ENCODE measurements around the gene GDI2. TPM values are rescaled to one million over a fixed set of nuclear protein-coding genes. Genes with fewer than 3 reads are reported as not detected.

The GDI2 gene
- total and polyA plus RNA-seq, 4 donors: 64.2 to 300 (median 164) TPM

- 83 to 84% methylated on average over 6 of the region's 6 CpGs for WGBS, 2 donors
- peaks cover 0 to 9% (median 3%) of the 10 kb centered on the region in 5 donors for H3K4me1 ChIP-seq (ENCODE audit: control insufficient read depth in 5 of 5, insufficient read depth in 5 of 5, low read length in 5 of 5)
- no peak overlapping the region for H3K27ac ChIP-seq (ENCODE audit: low read depth in 1 of 2, low read length in 1 of 2)
- H3K4me3 ChIP-seq: no peak overlapping the region
- H3K27me3 ChIP-seq (ENCODE audit: control insufficient read depth in 3 of 3, insufficient read depth in 3 of 3, low read length in 2 of 3): no peaks in the 10 kb centered on the region
- H3K36me3 ChIP-seq (ENCODE audit: control insufficient read depth in 4 of 4, insufficient read depth in 4 of 4, low read length in 4 of 4): no peaks in the 10 kb centered on the region
- H3K9me3 ChIP-seq (ENCODE audit: control insufficient read depth in 4 of 4, insufficient read depth in 3 of 4, low read length in 3 of 4): no peaks in the 10 kb centered on the region
- no peak overlapping the region for H3K9ac ChIP-seq (ENCODE audit: insufficient read depth in 1 of 2, low read length in 2 of 2)
- no peak for DNase-seq
- TF ChIP-seq CTCF (IDR thresholded peaks at IDR 0.05; ENCODE audit: control extremely low read depth, extremely low read depth): no peak
- no peak for ATAC-seq (ENCODE audit: insufficient read depth, low FRiP score)
These were observed 5.7 kb upstream of the GDI2 start for GRCh38 chr10:5818894-5819293.

GRCh38 chr10:5818048-5818331 lies 4.8 kb upstream of the GDI2 start:
- no peak for TF ChIP-seq CTCF (IDR thresholded peaks at IDR 0.05; ENCODE audit: control extremely low read depth, extremely low read depth)
- H3K9ac ChIP-seq (ENCODE audit: insufficient read depth in 1 of 2, low read length in 2 of 2): no peak overlapping the region
- H3K27ac ChIP-seq (ENCODE audit: low read depth in 1 of 2, low read length in 1 of 2): no peak overlapping the region
- no peak for DNase-seq
- 58 to 75% methylated on average over 2 of the region's 2 CpGs for WGBS, 2 donors
- no peaks in the 10 kb centered on the region for H3K27me3 ChIP-seq (ENCODE audit: control insufficient read depth in 3 of 3, insufficient read depth in 3 of 3, low read length in 2 of 3)
- no peaks in the 10 kb centered on the region for H3K9me3 ChIP-seq (ENCODE audit: control insufficient read depth in 4 of 4, insufficient read depth in 3 of 4, low read length in 3 of 4)
- peaks cover 0 to 11% (median 3%) of the 10 kb centered on the region in 5 donors for H3K4me1 ChIP-seq (ENCODE audit: control insufficient read depth in 5 of 5, insufficient read depth in 5 of 5, low read length in 5 of 5)
- no peak overlapping the region for H3K4me3 ChIP-seq
- ATAC-seq (ENCODE audit: insufficient read depth, low FRiP score): no peak
- no peaks in the 10 kb centered on the region for H3K36me3 ChIP-seq (ENCODE audit: control insufficient read depth in 4 of 4, insufficient read depth in 4 of 4, low read length in 4 of 4)

- ATAC-seq (ENCODE audit: insufficient read depth, low FRiP score): no peak
- Histone ChIP-seq H3K4me1 (ENCODE audit: control insufficient read depth in 5 of 5, insufficient read depth in 5 of 5, low read length in 5 of 5) (peaks cover 0 to 11% (median 3%) of the 10 kb centered on the region in 5 donors), H3K9me3 (ENCODE audit: control insufficient read depth in 4 of 4, insufficient read depth in 3 of 4, low read length in 3 of 4) (no peaks in the 10 kb centered on the region), H3K27ac (ENCODE audit: low read depth in 1 of 2, low read length in 1 of 2) (no peak overlapping the region), H3K27me3 (ENCODE audit: control insufficient read depth in 3 of 3, insufficient read depth in 3 of 3, low read length in 2 of 3) (no peaks in the 10 kb centered on the region), H3K9ac (ENCODE audit: insufficient read depth in 1 of 2, low read length in 2 of 2) (no peak overlapping the region), H3K36me3 (ENCODE audit: control insufficient read depth in 4 of 4, insufficient read depth in 4 of 4, low read length in 4 of 4) (no peaks in the 10 kb centered on the region), H3K4me3 (no peak overlapping the region)
- WGBS, 2 donors: 82 to 84% methylated on average over 4 of the region's 4 CpGs
- no peak for DNase-seq
- no peak for TF ChIP-seq CTCF (IDR thresholded peaks at IDR 0.05; ENCODE audit: control extremely low read depth, extremely low read depth)
These were observed 4.3 kb upstream of the GDI2 start for GRCh38 chr10:5817322-5818047.

GRCh38 chr10:5816170-5816569 lies 2.9 kb upstream of the GDI2 start:
- no peak for DNase-seq
- Histone ChIP-seq H3K27me3 (ENCODE audit: control insufficient read depth in 3 of 3, insufficient read depth in 3 of 3, low read length in 2 of 3) (no peaks in the 10 kb centered on the region), H3K9me3 (ENCODE audit: control insufficient read depth in 4 of 4, insufficient read depth in 3 of 4, low read length in 3 of 4) (no peaks in the 10 kb centered on the region), H3K4me3 (no peak overlapping the region), H3K36me3 (ENCODE audit: control insufficient read depth in 4 of 4, insufficient read depth in 4 of 4, low read length in 4 of 4) (no peaks in the 10 kb centered on the region), H3K4me1 (ENCODE audit: control insufficient read depth in 5 of 5, insufficient read depth in 5 of 5, low read length in 5 of 5) (peaks cover 4 to 22% (median 7%) of the 10 kb centered on the region in 5 donors), H3K9ac (ENCODE audit: insufficient read depth in 1 of 2, low read length in 2 of 2) (no peak overlapping the region), H3K27ac (ENCODE audit: low read depth in 1 of 2, low read length in 1 of 2) (no peak overlapping the region)
- no peak for TF ChIP-seq CTCF (IDR thresholded peaks at IDR 0.05; ENCODE audit: control extremely low read depth, extremely low read depth)
- ATAC-seq (ENCODE audit: insufficient read depth, low FRiP score): no peak
